Omental fat pad (tissue), 4 donors: ENCODE measurements around the gene TMEM132C. TPM values are rescaled to one million over a fixed set of nuclear protein-coding genes. Genes with fewer than 3 reads are reported as not detected.

Experiments used
- ATAC-seq: fragments of 150-250 bp; one replicate; pipeline ENCODE4 v1.9.1; 2016; ENCODE audit warnings: mild to moderate bottlenecking, moderate library complexity; ENCODE audit not compliant: low FRiP score
- DNase-seq: peaks from one replicate; pipeline ENCODE4 v3.0.0-alpha.2; 2019; ENCODE audit warnings: low spot score
- total RNA-seq, 4 donors: library from RNA; depleted of rRNA; stranded (reverse); fragments of >200 nt; gene quantifications; one replicate each; pipeline ENCODE4 v1.1.0, GENCODE V29; 2016
- TF ChIP-seq, protein P1 (sequence below), 3 donors: fragments of 450-650 bp; IDR thresholded peaks; one replicate each; pipeline ENCODE4 v1.5.1; 2016 to 2017; ENCODE audit warnings: antibody characterized with exemption in 3 of 3, mild to moderate bottlenecking in 3 of 3, moderate library complexity in 2 of 3

The TMEM132C gene
- total RNA-seq, 4 donors from 2014 or later: 15.6 to 109 (median 44.9) TPM

DNA sequence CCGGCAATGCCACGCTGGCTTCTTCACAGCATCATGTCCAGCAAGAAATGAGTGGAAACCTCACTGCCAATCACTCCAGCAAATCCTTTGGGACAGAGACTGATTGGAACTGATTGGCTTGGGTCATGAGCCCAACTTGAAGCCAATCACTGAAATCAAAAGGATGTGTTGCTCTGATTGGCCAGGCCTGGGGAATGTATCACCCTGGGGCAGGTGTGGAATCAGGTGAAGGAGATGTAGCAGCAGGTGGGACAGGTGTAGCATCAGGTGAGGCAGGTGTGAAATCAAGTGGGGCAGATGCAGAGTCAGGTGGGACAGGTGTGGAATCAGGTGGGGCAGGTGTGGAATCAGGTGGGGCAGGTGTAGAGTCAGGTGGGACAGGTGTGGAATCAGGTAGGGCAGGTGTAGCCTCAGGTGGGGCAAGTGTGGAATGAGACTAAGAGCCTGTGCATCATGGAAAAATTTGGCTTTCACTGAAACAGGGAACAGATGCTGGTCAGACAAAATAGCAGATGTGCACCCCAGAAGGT, 350.4 kb downstream of the TMEM132C start:
- ATAC-seq: no peak
- DNase-seq: no peak
- TF ChIP-seq, protein P1, sequence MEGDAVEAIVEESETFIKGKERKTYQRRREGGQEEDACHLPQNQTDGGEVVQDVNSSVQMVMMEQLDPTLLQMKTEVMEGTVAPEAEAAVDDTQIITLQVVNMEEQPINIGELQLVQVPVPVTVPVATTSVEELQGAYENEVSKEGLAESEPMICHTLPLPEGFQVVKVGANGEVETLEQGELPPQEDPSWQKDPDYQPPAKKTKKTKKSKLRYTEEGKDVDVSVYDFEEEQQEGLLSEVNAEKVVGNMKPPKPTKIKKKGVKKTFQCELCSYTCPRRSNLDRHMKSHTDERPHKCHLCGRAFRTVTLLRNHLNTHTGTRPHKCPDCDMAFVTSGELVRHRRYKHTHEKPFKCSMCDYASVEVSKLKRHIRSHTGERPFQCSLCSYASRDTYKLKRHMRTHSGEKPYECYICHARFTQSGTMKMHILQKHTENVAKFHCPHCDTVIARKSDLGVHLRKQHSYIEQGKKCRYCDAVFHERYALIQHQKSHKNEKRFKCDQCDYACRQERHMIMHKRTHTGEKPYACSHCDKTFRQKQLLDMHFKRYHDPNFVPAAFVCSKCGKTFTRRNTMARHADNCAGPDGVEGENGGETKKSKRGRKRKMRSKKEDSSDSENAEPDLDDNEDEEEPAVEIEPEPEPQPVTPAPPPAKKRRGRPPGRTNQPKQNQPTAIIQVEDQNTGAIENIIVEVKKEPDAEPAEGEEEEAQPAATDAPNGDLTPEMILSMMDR (IDR thresholded peaks at IDR 0.05): no peak

DNA sequence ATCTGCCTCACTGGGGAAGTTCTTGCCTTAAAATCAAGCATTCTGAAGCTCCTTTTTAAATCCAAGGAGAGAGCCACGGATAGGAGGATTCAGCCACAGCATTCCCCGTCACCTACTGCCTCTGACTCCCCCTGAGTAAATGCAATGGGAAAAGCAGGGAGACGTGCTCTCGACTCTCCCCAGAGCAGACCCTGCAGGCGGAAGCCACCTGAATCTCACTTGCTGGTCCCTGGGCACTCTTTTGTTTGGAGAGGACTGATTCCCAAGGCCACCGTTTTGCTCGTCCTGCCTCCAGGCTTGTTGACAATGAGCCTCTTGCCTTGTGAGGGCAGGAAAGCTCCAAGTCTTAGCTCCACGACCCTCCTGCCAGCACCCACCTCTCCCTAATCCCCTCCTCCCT, 352.3 kb downstream of the TMEM132C start:
- TF ChIP-seq, protein P1 (IDR thresholded peaks at IDR 0.05): no peak
- DNase-seq (no peak), ATAC-seq (no peak)

DNA sequence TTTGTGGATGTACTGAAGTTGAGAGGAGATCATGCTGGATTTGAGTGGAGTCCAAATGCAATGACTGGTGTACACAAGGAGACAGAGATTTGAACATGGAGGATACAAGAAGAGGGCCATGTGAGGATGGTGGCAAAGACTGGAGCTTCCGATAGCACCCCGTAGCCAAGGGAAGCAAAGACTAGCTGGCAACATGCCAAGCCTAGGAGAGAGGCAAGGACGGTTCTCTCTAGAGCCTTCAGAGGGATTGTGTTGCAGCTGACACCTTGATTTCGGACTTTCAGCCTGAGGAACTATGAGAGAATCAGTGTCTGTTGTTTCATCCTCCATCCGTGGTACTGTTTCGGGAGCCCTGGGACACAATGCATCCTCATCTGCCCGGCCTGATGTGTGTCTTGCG, 354.3 kb downstream of the TMEM132C start:
- DNase-seq: no peak
- TF ChIP-seq, protein P1 (IDR thresholded peaks at IDR 0.05): no peak

DNA sequence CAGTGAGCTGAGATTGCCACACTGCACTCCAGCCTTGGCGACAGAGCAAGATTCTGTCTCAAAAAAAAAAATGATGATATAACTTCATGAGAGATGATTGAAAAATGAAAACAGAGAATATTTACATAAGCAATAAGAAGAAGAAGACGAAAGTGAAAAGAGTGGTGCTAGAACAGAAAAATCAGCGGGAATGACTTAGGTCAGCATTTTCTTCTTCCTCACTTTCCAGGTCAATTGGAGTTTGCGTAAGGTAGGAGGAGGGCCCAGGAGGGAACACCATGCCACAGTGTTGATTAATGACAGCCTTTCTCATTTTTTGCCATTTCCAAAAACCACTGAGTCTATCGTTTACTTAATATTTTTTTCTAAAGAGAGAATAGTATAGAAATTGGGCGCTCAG, 356.8 kb downstream of the TMEM132C start:
- no peak for DNase-seq
- no peak for ATAC-seq
- TF ChIP-seq, protein P1 (IDR thresholded peaks at IDR 0.05): no peak

More for the DNA sequence above, 354.3 kb downstream of the TMEM132C start:
- no peak for ATAC-seq

DNA sequence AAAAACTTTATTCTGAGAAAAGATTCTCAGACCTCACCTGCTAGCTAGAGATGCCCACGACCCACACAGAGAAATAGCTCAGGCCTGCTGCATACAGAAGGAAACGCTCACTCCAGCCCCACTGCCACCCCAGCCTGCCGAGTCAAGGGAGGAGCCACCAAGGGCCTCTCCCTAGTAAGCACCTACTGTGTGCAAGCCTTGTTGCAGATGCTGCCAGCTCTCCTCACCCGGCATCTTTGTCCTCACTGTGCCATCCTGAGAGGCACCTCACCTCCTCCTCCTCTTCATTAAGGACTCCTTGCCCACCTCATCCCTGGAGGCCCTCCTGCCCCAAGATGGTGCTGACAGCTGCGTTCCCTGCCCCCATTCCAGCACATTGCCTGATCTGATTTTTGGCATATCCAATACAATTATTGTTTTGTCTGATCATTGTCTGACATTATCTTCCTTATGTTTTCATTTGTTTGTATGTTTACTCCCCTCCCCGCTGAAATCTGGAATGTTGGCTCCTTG, 359.9 kb downstream of the TMEM132C start:
- DNase-seq (no peak), ATAC-seq (no peak)
- TF ChIP-seq, protein P1 (IDR thresholded peaks at IDR 0.05): no peak

DNA sequence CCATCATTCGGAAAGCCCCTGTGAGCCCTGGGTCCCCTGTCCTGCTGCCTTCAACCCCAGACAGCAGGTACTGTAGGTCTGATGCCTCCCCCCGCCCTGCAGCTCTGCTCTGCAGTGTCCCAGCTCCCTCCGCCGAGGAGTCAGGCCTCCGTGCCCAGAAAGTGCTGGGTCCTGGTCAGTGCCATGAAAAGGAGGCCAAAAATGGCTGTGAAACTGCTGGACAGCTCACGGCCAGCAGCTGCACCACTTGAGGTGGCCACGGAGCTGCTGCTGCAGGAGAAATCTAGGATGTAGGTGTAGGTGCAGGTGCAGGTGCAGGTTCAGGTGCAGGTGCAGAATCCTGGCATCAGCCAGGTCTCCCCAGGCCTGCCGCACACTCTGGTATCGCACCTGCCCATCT, 360.7 kb downstream of the TMEM132C start:
- DNase-seq (no peak), ATAC-seq (no peak)
- TF ChIP-seq, protein P1 (IDR thresholded peaks at IDR 0.05): no peak

DNA sequence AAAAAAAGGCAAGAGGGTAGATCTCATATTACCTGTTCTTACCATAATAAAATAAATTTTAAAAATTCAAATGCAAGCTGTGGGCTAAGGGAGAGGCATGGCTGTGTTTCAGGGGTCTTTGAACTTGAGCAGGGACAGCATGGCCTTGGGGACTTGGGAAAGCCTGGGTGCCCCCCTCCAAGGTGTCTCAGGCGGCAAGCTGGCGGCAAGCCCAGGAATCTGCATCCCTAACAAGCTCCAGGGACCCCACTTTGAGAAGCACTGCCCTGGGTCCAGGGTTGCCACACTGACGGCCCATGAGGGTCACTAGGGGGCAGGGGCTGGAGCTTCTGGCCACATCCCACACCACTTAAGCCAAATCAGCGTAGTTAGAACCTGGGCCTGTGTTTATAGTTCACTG, 363.0 kb downstream of the TMEM132C start:
- TF ChIP-seq, protein P1 (IDR thresholded peaks at IDR 0.05): no peak
- ATAC-seq: no peak
- DNase-seq: no peak
